Measurements from ENCODE around the gene MKX. TPM values are rescaled to one million over a fixed set of nuclear protein-coding genes. Genes with fewer than 3 reads are reported as not detected.

Gene MKX
- total RNA-seq, 4 donors from 2014 or later, result 0.28 to 0.94 TPM; not detected in 2

- Histone ChIP-seq H3K27me3 (no peaks in the 10 kb centered on the region), H3K27ac (no peak overlapping the region), H3K36me3 (no peaks in the 10 kb centered on the region), H3K4me3 (no peak overlapping the region), H3K4me1 (no peaks in the 10 kb centered on the region), H3K9me3 (no peaks in the 10 kb centered on the region)
- no peak for DNase-seq
- TF ChIP-seq POLR2A (IDR thresholded peaks at IDR 0.05) (no peak), CTCF (IDR thresholded peaks at IDR 0.05) (no peak)
These were observed 64.7 kb downstream of the MKX start for GRCh38 chr10:27680691-27681605.

- TF ChIP-seq POLR2A (IDR thresholded peaks at IDR 0.05) (no peak), CTCF (IDR thresholded peaks at IDR 0.05) (no peak)
- Histone ChIP-seq H3K9me3 (no peaks in the 10 kb centered on the region), H3K4me1 (no peaks in the 10 kb centered on the region), H3K36me3 (no peaks in the 10 kb centered on the region), H3K27ac (no peak overlapping the region), H3K27me3 (no peaks in the 10 kb centered on the region), H3K4me3 (no peak overlapping the region)
- no peak for DNase-seq
These were observed 65.5 kb downstream of the MKX start for GRCh38 chr10:27680006-27680557.

GRCh38 chr10:27679369-27679912 is 66.2 kb downstream of the MKX start:
- Histone ChIP-seq H3K4me3 (no peak overlapping the region), H3K9me3 (no peaks in the 10 kb centered on the region), H3K36me3 (no peaks in the 10 kb centered on the region), H3K4me1 (no peaks in the 10 kb centered on the region), H3K27ac (no peak overlapping the region), H3K27me3 (no peaks in the 10 kb centered on the region)
- TF ChIP-seq CTCF (IDR thresholded peaks at IDR 0.05) (no peak), POLR2A (IDR thresholded peaks at IDR 0.05) (no peak)
- no peak for DNase-seq

GRCh38 chr10:27678166-27678565 is 67.5 kb downstream of the MKX start:
- H3K27ac ChIP-seq, result no peak overlapping the region
- no peaks in the 10 kb centered on the region for H3K9me3 ChIP-seq
- no peak for DNase-seq
- TF ChIP-seq CTCF (IDR thresholded peaks at IDR 0.05), result no peak
- TF ChIP-seq POLR2A (IDR thresholded peaks at IDR 0.05), result no peak
- no peaks in the 10 kb centered on the region for H3K27me3 ChIP-seq
- H3K4me1 ChIP-seq, result no peaks in the 10 kb centered on the region
- no peak overlapping the region for H3K4me3 ChIP-seq
- H3K36me3 ChIP-seq, result no peaks in the 10 kb centered on the region

- no peak for TF ChIP-seq POLR2A (IDR thresholded peaks at IDR 0.05)
- TF ChIP-seq CTCF (IDR thresholded peaks at IDR 0.05), result no peak
- no peak overlapping the region for H3K4me3 ChIP-seq
- H3K27me3 ChIP-seq, result no peaks in the 10 kb centered on the region
- no peak for DNase-seq
- H3K36me3 ChIP-seq, result no peaks in the 10 kb centered on the region
- no peaks in the 10 kb centered on the region for H3K9me3 ChIP-seq
- H3K27ac ChIP-seq, result no peak overlapping the region
- no peaks in the 10 kb centered on the region for H3K4me1 ChIP-seq
These were observed 72.6 kb downstream of the MKX start for GRCh38 chr10:27673065-27673464.
